ENCODE data around the gene ARHGEF17.
"Not testable (repeated sequence)": the region's sequence is repeated elsewhere in the genome, so short reads cannot be mapped to it uniquely, and the experiment has no call there.

Gene ARHGEF17

DNA sequence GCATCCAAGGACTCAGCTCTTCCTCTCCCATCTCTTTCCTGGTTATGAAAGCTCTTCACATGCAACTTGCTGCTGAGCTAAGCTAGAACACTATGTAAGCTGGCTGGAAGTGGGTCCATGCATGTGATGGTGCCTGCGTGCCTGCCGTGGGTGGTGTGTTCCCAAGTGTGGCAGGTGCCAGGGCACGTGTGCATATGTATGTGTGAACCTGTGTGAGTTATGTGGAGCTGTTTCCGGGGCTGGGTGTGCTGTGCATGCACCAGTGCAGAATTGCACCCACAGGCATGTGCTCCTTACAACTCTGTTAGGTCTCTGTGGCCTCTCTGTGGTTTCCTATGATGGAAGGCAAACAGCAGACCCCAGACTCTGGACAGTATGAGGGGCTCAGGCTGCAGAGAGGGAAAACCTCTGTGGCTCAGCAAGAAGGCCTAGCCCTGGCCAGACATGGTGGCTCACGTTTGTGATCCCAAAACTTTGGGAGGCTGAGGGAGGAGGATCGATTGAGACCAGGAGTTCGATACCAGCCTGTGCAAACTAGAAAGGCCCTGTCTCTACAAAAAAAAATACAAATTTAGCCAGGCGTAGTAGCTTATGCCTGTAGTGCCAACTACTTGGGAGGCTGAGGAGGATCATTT, 40.1 kb upstream of the ARHGEF17 start:
- Histone ChIP-seq H3K9ac (ENCODE audit: low read length) (no peak overlapping the region), H3K27ac (ENCODE audit: low read length) (no peak overlapping the region), H3K27me3 (ENCODE audit: control insufficient read depth, insufficient read depth, low read length) (peaks cover 20% of the 10 kb centered on the region), H3K4me1 (ENCODE audit: control insufficient read depth, low read depth, low read length) (peaks cover 7% of the 10 kb centered on the region), H3K36me3 (ENCODE audit: control insufficient read depth, low read depth, low read length) (no peaks in the 10 kb centered on the region), H3K4me3 (ENCODE audit: low read length) (no peak overlapping the region), H3K9me3 (ENCODE audit: control insufficient read depth, low read depth, low read length) (no peaks in the 10 kb centered on the region)

GRCh38 chr11:73268671-73269271, 39.3 kb upstream of the ARHGEF17 start:
- Histone ChIP-seq H3K4me1 (ENCODE audit: control insufficient read depth, low read depth, low read length) (peaks cover 7% of the 10 kb centered on the region), H3K9me3 (ENCODE audit: control insufficient read depth, low read depth, low read length) (no peaks in the 10 kb centered on the region), H3K27me3 (ENCODE audit: control insufficient read depth, insufficient read depth, low read length) (peaks cover 12% of the 10 kb centered on the region), H3K27ac (ENCODE audit: low read length) (no peak overlapping the region), H3K36me3 (ENCODE audit: control insufficient read depth, low read depth, low read length) (no peaks in the 10 kb centered on the region), H3K4me3 (ENCODE audit: low read length) (no peak overlapping the region), H3K9ac (ENCODE audit: low read length) (no peak overlapping the region)

GRCh38 chr11:73269459-73270015, 38.5 kb upstream of the ARHGEF17 start:
- H3K9me3 ChIP-seq (ENCODE audit: control insufficient read depth, low read depth, low read length), result no peaks in the 10 kb centered on the region
- H3K27ac ChIP-seq (ENCODE audit: low read length), result no peak overlapping the region
- H3K4me3 ChIP-seq (ENCODE audit: low read length), result no peak overlapping the region
- no peak overlapping the region for H3K9ac ChIP-seq (ENCODE audit: low read length)
- no peaks in the 10 kb centered on the region for H3K36me3 ChIP-seq (ENCODE audit: control insufficient read depth, low read depth, low read length)
- peaks cover 8% of the 10 kb centered on the region for H3K27me3 ChIP-seq (ENCODE audit: control insufficient read depth, insufficient read depth, low read length)
- H3K4me1 ChIP-seq (ENCODE audit: control insufficient read depth, low read depth, low read length), result peaks cover 7% of the 10 kb centered on the region

- peaks cover 7% of the 10 kb centered on the region for H3K4me1 ChIP-seq (ENCODE audit: control insufficient read depth, low read depth, low read length)
- H3K4me3 ChIP-seq (ENCODE audit: low read length), result no peak overlapping the region
- no peaks in the 10 kb centered on the region for H3K9me3 ChIP-seq (ENCODE audit: control insufficient read depth, low read depth, low read length)
- H3K36me3 ChIP-seq (ENCODE audit: control insufficient read depth, low read depth, low read length), result no peaks in the 10 kb centered on the region
- H3K27ac ChIP-seq (ENCODE audit: low read length), result no peak overlapping the region
- H3K9ac ChIP-seq (ENCODE audit: low read length), result no peak overlapping the region
- H3K27me3 ChIP-seq (ENCODE audit: control insufficient read depth, insufficient read depth, low read length), result peaks cover 1% of the 10 kb centered on the region
These were observed 37.8 kb upstream of the ARHGEF17 start for GRCh38 chr11:73270016-73270854.

DNA sequence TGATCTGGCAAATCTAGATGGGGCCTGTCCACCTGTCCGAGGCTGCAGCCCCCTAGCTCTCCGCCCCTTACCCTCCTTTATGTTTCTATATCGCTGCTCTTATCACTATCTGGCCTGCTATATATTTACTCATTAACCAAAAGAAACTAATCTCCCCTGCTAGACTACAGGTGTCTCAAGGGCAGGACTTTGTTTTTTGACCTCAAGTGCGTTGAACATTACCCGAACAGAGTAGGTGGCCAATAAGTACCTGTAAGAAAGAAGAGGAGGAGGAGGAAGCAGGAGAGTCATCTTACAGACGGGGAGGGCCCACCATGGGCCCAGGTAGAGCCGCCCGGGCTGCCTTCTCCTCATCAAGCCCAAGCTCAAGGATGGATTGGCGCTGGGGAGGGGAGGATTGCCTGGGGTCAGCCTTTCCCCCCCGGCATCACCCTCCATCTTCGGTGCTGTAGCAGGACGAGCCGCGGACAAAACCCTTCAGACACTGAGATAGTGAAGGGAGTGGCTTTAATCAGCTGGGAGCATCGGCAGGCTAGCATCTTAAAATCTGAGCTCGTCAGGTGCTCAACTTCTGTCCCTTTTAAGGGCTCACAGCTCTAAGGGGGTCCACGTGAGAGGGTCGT, 37.1 kb upstream of the ARHGEF17 start:
- no peak overlapping the region for H3K9ac ChIP-seq (ENCODE audit: low read length)
- H3K4me3 ChIP-seq (ENCODE audit: low read length), result no peak overlapping the region
- no peaks in the 10 kb centered on the region for H3K9me3 ChIP-seq (ENCODE audit: control insufficient read depth, low read depth, low read length)
- H3K4me1 ChIP-seq (ENCODE audit: control insufficient read depth, low read depth, low read length), result peaks cover 7% of the 10 kb centered on the region
- no peak overlapping the region for H3K27ac ChIP-seq (ENCODE audit: low read length)
- no peaks in the 10 kb centered on the region for H3K27me3 ChIP-seq (ENCODE audit: control insufficient read depth, insufficient read depth, low read length)
- no peaks in the 10 kb centered on the region for H3K36me3 ChIP-seq (ENCODE audit: control insufficient read depth, low read depth, low read length)

- H3K27ac ChIP-seq (ENCODE audit: low read length); H3K9me3 ChIP-seq (ENCODE audit: control insufficient read depth, low read depth, low read length); H3K27me3 ChIP-seq (ENCODE audit: control insufficient read depth, insufficient read depth, low read length); H3K9ac ChIP-seq (ENCODE audit: low read length); H3K4me1 ChIP-seq (ENCODE audit: control insufficient read depth, low read depth, low read length); H3K4me3 ChIP-seq (ENCODE audit: low read length); H3K36me3 ChIP-seq (ENCODE audit: control insufficient read depth, low read depth, low read length): not testable (repeated sequence)
These were observed 36.6 kb upstream of the ARHGEF17 start for GRCh38 chr11:73271478-73271865.

GRCh38 chr11:73271936-73272679, 36.0 kb upstream of the ARHGEF17 start, which contains the start of gene P2RY6:
Gene P2RY6 (plus strand): TSS chr11:73272338. CDS start chr11:73296519, 24,181 bp downstream.
- no peaks in the 10 kb centered on the region for H3K36me3 ChIP-seq (ENCODE audit: control insufficient read depth, low read depth, low read length)
- H3K9ac ChIP-seq (ENCODE audit: low read length), result no peak within 1 kb of the TSS
- H3K4me3 ChIP-seq (ENCODE audit: low read length), result no peak within 1 kb of the TSS
- H3K9me3 ChIP-seq (ENCODE audit: control insufficient read depth, low read depth, low read length), result no peaks in the 10 kb centered on the region
- no peaks in the 10 kb centered on the region for H3K27me3 ChIP-seq (ENCODE audit: control insufficient read depth, insufficient read depth, low read length)
- no peak within 1 kb of the TSS for H3K27ac ChIP-seq (ENCODE audit: low read length)
- peaks cover 7% of the 10 kb centered on the region for H3K4me1 ChIP-seq (ENCODE audit: control insufficient read depth, low read depth, low read length)

DNA sequence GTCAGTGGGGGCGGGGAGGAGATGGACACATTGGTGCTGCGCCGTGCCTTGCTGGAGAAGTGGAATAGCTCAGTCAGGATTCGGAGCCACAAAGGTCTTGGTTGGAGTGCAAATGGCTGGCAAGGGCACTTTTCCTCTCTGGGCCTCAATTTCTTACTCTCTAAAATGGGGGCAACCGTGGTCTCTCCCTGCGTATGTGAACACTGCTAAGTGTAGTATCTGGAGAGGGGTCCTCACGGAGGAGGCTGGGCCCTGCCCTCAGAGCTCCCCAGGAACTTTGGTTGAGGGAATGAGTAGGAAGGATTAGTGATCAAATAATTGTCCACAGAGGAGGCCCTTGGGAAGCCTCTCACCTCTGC, 35.4 kb upstream of the ARHGEF17 start:
- Histone ChIP-seq H3K36me3 (ENCODE audit: control insufficient read depth, low read depth, low read length) (no peaks in the 10 kb centered on the region), H3K27ac (ENCODE audit: low read length) (no peak overlapping the region), H3K4me3 (ENCODE audit: low read length) (no peak overlapping the region), H3K9ac (ENCODE audit: low read length) (no peak overlapping the region), H3K9me3 (ENCODE audit: control insufficient read depth, low read depth, low read length) (no peaks in the 10 kb centered on the region), H3K27me3 (ENCODE audit: control insufficient read depth, insufficient read depth, low read length) (no peaks in the 10 kb centered on the region), H3K4me1 (ENCODE audit: control insufficient read depth, low read depth, low read length) (peaks cover 7% of the 10 kb centered on the region)

DNA sequence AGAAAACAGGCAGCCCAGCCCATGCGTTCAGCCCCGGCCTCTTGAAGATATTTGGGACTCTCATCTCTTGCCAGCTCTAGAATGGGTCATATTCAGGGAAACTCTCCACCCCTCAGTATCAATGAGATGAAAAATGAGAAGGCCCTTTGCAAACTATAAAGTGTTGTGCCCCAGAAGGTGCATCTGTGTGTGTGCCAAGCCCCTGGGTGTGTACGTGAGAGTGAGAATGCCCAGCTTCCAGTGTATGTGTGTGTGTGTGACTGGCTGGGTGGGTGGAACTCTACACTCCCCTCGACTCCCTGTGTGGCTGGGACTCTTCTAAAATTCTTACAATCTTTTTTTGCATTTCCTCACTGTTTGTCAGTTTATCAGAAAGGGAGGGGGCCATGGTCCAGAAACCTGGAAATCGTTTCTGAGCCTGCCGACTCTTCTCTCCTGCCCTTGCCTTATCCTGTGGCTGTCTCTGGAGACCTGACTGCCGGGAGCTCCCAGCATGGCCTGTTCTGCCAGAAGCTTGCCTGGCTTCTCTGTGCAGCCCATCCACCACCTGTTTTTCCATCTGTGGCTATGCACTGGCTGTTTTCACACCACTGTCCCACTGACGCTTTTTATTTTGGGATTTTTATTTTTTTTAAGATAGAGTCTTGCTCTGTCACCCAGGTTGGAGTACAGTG, 34.7 kb upstream of the ARHGEF17 start:
- Histone ChIP-seq H3K27ac (ENCODE audit: low read length) (no peak overlapping the region), H3K9ac (ENCODE audit: low read length) (no peak overlapping the region), H3K9me3 (ENCODE audit: control insufficient read depth, low read depth, low read length) (no peaks in the 10 kb centered on the region), H3K4me1 (ENCODE audit: control insufficient read depth, low read depth, low read length) (peaks cover 7% of the 10 kb centered on the region), H3K27me3 (ENCODE audit: control insufficient read depth, insufficient read depth, low read length) (no peaks in the 10 kb centered on the region), H3K4me3 (ENCODE audit: low read length) (no peak overlapping the region), H3K36me3 (ENCODE audit: control insufficient read depth, low read depth, low read length) (no peaks in the 10 kb centered on the region)

GRCh38 chr11:73274191-73274590, 33.9 kb upstream of the ARHGEF17 start:
- H3K9me3 ChIP-seq (ENCODE audit: control insufficient read depth, low read depth, low read length); H3K27ac ChIP-seq (ENCODE audit: low read length); H3K36me3 ChIP-seq (ENCODE audit: control insufficient read depth, low read depth, low read length); H3K4me3 ChIP-seq (ENCODE audit: low read length); H3K4me1 ChIP-seq (ENCODE audit: control insufficient read depth, low read depth, low read length); H3K9ac ChIP-seq (ENCODE audit: low read length); H3K27me3 ChIP-seq (ENCODE audit: control insufficient read depth, insufficient read depth, low read length): not testable (repeated sequence)
